ENCODE measurements around the gene HOXB5.
A peak's percentile ranks its signal among the peaks of the same experiment; 100 is the strongest.

Gene HOXB5

DNA sequence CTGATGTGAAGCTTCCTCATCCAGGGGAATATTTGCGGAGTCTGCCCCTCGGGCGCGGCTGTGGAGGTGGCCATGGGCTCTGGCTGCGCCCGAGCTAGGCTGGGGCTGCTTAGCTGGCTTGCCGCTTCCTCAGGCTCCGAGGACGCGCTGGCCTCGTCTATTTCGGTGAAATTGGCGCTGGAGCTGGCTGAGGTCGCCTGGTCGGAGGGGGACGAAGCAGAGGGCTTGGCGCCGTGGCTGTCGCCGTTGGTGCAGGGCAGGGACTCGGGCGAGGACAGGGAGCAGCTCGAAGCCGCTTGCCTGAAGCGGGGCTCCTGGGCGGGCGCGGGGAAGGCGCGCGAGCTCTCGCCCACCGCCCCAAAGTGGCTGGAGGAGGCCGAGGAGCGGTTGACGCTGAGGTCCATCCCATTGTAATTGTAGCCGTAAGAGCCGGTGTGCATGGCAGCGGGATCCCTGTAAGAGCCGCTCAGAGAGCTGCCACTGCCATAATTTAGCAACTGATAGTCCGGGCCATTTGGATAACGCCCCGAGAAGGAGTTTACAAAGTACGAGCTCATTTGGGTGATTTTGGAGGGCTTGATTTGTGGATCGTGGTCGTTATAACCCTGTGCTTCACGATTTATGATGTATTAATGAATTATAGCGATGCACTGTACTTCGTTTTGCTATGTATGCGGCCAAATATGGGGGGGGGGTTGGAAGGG, at the start of gene HOXB5:
HOXB5 (minus strand) TSS at position 654 of the 704 bp plus-strand sequence; CDS start at position 557, 97 bp downstream.
- Mint-ChIP-seq H3K27ac (no peak within 1 kb of the TSS), H3K4me1 (ENCODE audit: low read depth) (peaks cover 49% of the 10 kb centered on the region), H3K4me3 (peak within 1 kb of the TSS; percentile 78), H3K27me3 (peaks cover 88% of the 10 kb centered on the region), H3K9me3 (no peaks in the 10 kb centered on the region), H3K36me3 (ENCODE audit: low read depth) (no peaks in the 10 kb centered on the region)

DNA sequence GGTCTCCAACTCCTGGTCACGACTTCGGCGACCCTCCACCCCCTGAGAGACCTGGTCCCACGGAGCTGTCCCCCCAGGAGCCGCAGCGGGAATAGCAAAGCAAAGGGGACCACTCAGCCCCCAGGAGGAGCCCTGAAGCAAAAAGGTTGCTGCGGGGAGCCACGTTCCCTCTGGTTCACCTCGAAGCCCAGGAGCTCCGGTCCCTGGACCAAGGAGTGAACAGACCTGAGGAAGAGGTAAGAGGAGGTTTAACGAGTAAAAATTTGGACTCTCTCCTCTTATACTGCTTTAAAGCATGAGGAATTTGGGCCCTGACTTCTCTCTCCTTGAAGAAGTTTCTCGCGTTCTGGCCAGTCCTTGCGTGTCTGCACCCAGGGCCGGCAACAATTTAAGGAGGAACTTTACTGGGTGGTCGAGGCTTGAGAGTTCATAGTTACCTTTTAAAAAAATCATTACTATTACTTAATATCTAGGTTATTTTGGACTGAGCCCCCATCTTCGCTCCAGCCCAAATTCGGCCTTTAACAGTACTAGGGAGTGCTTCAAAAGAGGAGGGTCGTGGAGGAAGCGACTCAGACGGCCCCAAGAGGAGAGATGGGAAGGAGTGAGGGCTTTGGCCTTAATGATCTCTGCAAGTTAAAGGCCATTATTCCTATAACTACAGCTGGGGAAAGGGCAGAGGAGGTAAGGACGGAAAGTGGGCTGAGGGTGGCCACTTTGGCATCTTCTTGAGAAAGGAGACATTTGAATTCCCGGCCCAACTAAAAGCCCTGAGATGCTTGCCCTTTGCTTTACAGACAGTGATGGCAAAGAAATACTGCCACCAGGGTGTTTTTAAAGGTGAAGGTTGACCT, 49.5 kb upstream of the HOXB5 start:
- Mint-ChIP-seq H3K4me1 (ENCODE audit: low read depth) (peaks cover 21% of the 10 kb centered on the region), H3K27ac (no peak overlapping the region), H3K9me3 (no peaks in the 10 kb centered on the region), H3K27me3 (peaks cover 88% of the 10 kb centered on the region), H3K36me3 (ENCODE audit: low read depth) (no peaks in the 10 kb centered on the region), H3K4me3 (no peak overlapping the region)

DNA sequence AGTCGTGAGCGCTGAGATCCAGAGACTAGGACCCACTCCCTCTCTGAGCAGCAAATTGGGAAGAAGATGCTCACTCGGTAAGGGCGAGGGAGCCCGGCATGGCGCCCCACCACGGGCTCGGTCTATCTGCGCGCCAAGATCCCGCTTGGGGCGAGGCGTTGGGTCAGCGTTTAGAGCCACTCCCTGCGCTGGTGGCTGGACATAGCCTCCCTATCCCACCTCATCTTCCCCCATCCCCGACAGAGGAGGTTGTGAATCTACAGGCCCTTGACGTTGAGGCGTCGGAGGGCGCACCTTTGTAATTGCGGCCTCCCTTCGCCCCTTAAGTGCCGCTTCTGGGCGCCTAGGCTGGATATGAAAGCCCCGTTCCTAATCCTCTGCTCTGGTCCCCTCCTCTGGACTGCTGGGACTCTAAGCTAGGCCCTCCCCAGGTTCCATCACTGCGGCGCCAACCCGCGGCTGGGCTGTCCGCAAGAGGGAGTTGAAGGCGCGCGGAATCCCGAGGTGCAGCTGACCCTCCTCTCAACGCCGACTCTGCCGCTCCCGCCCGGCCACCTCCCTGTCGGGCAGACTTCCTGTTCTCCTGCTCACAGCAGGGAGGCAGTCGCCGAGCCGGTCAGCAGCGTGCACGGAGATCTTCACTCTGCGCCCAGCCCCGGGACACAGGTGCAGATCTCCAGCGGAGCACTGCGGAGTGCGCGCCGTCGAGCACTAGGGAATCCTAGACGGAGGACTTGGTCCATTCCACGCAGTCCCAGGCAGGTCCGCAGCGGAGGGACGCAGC, 48.7 kb upstream of the HOXB5 start:
- H3K4me3 Mint-ChIP-seq = no peak overlapping the region
- peaks cover 17% of the 10 kb centered on the region for H3K4me1 Mint-ChIP-seq (ENCODE audit: low read depth)
- peaks cover 89% of the 10 kb centered on the region for H3K27me3 Mint-ChIP-seq
- no peaks in the 10 kb centered on the region for H3K9me3 Mint-ChIP-seq
- no peaks in the 10 kb centered on the region for H3K36me3 Mint-ChIP-seq (ENCODE audit: low read depth)
- no peak overlapping the region for H3K27ac Mint-ChIP-seq

DNA sequence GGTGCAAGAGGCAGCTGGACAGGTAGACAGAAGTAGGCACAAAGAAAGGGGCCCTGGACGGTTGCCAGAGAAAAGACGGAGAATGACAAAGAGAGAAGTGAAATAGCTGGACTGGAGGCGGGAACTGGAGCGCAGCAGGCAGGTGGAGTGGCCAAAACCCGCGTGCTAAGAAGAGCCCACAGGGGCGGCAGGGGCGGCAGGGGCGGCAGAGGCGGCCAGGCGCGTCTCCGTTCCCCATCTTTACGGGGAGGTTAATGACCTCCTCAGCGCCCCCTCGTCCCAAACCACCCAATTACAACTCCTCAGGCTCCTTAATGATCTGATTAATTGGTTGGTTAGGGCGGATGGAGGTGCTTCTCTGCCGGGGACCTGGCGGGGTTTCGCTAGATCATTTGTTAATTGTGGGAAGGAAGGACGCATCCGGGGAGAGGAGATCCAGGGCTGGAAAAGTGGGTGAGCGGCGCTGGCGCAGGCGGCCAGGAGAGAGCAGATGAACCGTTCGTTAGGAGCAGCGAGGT, 48.0 kb upstream of the HOXB5 start:
- peaks cover 15% of the 10 kb centered on the region for H3K4me1 Mint-ChIP-seq (ENCODE audit: low read depth)

DNA sequence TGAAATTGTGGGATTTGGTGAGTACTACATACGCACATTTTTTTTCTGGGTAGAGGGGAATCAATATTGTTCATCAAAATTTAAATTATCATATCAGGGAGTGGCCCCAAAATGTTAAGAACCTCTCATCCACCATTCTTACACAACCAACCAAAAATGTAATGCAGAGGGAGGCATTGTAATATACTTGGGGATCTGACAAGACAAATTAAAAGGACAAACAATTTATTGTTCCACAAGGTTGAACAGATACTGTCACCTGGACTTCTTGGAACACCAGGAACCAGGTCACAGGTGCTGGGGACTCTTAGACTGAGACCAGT, 47.2 kb upstream of the HOXB5 start:
- Mint-ChIP-seq H3K27ac (no peak overlapping the region), H3K36me3 (ENCODE audit: low read depth) (no peaks in the 10 kb centered on the region), H3K27me3 (peaks cover 94% of the 10 kb centered on the region), H3K9me3 (no peaks in the 10 kb centered on the region), H3K4me3 (no peak overlapping the region), H3K4me1 (ENCODE audit: low read depth) (peaks cover 11% of the 10 kb centered on the region)

More for the DNA sequence above, 48.0 kb upstream of the HOXB5 start:
- H3K4me3 Mint-ChIP-seq = no peak overlapping the region
- H3K27me3 Mint-ChIP-seq = peaks cover 92% of the 10 kb centered on the region
- H3K36me3 Mint-ChIP-seq (ENCODE audit: low read depth) = no peaks in the 10 kb centered on the region
- no peaks in the 10 kb centered on the region for H3K9me3 Mint-ChIP-seq
- H3K27ac Mint-ChIP-seq = no peak overlapping the region

DNA sequence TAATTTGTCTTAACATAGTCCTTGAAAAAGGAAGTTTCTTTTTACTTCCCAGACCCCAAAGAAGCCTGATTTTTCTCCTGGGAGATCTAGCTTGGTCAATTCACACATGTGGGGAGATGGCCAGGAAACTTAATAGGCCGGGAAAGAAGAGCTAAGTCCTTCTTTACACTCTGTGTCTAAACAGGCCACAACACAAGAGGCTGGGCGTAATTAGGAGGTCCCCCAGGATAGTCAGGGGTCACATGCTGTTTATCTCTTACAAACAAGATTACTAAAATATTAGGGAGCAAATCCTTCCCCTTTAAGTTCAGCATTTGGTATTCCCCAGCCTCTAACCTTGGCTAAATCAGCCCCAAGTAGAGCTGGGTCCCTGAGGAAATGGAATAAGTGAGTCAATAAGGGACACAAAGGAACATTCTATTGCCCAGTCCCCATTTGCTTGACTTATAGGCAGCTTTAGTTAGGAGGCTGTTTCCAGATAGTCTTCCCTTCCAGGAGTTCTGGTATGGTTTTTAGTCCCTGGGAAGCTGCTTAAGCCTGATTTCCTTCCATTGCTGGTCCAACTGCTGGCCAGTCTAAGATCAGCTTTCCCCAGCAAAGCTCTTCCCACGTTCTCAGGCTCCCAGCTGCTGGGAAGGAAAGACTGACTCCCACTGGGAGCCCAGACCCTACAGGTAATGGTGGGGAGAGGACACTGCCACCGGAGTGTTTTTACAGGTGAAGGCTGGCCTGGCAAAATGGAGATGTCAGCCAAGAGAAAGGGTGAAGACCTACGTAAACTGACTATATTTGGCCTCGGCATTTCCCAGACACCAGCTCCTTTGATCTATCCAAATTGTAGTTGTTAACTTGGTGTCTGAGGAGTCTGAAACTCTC, 46.6 kb upstream of the HOXB5 start:
- Mint-ChIP-seq H3K9me3 (no peaks in the 10 kb centered on the region), H3K4me1 (ENCODE audit: low read depth) (peaks cover 6% of the 10 kb centered on the region), H3K27me3 (peaks cover 94% of the 10 kb centered on the region), H3K36me3 (ENCODE audit: low read depth) (no peaks in the 10 kb centered on the region), H3K27ac (no peak overlapping the region), H3K4me3 (no peak overlapping the region)

DNA sequence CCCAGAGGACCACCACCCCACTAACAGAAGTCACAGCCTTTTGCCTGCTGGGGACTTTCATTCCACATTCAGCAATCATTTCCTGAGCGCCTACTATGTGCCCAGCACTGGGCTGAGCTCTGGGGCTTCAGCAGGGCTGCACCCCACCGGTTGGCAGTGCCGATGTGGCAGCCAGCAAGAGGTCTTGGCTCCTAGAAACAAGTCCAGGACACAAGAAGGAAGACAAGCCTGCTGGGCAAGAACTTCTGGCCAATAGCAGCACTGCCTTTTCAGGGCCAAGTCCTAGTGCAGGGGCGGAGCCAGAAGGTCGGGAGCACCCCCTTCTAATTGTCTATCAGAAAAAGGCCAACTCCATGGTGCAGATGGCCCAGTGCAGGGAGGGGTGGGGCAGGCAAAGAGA, 45.6 kb upstream of the HOXB5 start:
- Mint-ChIP-seq H3K36me3 (ENCODE audit: low read depth) (no peaks in the 10 kb centered on the region), H3K4me1 (ENCODE audit: low read depth) (peaks cover 10% of the 10 kb centered on the region), H3K27me3 (peaks cover 94% of the 10 kb centered on the region), H3K27ac (no peak overlapping the region), H3K9me3 (no peaks in the 10 kb centered on the region), H3K4me3 (no peak overlapping the region)

DNA sequence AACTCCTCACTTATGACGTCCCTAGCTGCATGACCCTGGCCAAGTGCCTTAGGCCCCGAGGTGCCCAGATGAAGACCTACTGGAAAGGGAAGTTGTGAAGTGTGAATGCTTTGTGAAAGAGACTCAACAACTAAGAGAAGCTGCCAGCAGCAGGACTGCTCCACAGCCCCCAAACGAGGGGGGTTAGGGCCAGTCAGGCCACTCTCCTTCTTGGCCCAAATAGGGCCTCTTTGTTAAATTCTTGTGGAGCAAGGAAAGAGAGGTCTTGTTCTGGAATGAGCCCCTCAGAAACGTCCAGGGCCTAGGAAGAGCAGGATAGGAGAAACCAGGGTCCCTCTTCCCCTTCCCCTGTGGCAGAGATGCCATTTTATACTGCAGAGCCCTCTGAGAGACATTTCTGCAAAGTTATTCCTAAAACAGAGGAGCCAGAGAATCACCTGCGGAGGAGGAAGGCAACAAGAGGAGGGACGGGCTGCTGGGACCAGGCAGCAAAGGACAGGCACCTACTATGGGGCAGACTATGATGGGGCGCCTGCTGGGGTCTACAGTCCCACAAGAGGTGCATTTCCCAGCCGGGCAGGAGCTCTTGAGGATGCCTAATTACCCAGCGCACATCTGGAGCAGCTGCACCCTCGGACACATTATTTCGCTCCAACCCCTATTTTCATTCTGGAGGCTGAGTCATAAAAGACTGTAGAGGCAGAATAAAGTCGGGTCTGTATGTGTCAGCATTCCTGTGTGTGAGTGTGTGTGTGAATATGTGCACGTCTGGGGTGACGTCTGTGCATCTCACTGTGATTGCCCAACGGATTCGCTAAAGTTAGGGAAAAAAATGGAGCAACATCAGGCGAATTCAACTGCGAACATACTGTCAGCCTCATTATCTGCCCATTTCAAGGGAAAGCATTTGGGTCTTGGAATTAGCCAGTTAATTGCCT, 44.0 kb upstream of the HOXB5 start:
- H3K36me3 Mint-ChIP-seq (ENCODE audit: low read depth) = peaks cover 4% of the 10 kb centered on the region
- no peak overlapping the region for H3K4me3 Mint-ChIP-seq
- no peaks in the 10 kb centered on the region for H3K9me3 Mint-ChIP-seq
- H3K27ac Mint-ChIP-seq = no peak overlapping the region
- H3K27me3 Mint-ChIP-seq = peaks cover 89% of the 10 kb centered on the region
- peaks cover 18% of the 10 kb centered on the region for H3K4me1 Mint-ChIP-seq (ENCODE audit: low read depth)

DNA sequence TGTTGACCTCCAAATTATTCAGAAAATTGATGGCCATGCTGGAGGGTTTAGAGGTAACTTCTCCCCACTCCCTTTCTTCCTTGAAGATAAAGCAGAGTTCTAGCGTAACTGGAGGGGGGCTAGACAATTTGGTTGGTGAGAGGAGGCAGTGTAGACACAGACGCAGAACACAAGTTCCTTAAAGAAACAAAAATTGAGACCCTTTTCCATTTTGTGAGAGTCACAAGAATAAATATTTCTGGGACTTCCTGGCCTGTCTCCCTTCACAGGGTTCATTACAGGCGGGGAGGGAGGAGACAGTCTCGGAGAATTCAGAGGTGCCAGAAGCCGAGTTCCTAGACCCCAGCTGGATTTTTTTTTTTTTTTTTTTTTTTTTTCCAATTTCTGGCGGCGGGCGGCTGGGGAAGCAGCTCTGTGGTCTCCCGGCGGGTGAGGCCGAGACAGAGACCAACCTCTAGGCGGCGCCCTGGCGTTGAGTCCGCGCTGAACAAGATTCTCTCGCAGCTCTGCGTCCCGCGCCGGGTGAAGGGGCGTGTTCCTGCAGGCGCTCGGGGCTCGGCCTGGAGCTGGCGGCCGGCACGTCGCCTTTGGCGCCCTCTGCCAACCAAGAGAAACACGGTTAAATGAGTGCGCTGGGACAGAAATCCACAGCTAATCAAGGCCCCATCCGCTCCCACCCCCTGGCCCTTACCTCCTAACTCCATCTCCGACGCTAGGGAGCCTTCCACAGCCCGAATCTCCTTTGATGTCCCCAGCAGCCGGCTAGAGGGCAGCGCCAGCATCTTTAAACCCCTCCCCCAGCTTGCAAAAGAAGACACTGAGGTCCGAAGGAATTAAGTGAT, 42.8 kb upstream of the HOXB5 start:
- Mint-ChIP-seq H3K27me3 (peaks cover 90% of the 10 kb centered on the region), H3K27ac (no peak overlapping the region), H3K4me3 (no peak overlapping the region), H3K36me3 (ENCODE audit: low read depth) (peaks cover 4% of the 10 kb centered on the region), H3K9me3 (no peaks in the 10 kb centered on the region), H3K4me1 (ENCODE audit: low read depth) (peaks cover 14% of the 10 kb centered on the region)

DNA sequence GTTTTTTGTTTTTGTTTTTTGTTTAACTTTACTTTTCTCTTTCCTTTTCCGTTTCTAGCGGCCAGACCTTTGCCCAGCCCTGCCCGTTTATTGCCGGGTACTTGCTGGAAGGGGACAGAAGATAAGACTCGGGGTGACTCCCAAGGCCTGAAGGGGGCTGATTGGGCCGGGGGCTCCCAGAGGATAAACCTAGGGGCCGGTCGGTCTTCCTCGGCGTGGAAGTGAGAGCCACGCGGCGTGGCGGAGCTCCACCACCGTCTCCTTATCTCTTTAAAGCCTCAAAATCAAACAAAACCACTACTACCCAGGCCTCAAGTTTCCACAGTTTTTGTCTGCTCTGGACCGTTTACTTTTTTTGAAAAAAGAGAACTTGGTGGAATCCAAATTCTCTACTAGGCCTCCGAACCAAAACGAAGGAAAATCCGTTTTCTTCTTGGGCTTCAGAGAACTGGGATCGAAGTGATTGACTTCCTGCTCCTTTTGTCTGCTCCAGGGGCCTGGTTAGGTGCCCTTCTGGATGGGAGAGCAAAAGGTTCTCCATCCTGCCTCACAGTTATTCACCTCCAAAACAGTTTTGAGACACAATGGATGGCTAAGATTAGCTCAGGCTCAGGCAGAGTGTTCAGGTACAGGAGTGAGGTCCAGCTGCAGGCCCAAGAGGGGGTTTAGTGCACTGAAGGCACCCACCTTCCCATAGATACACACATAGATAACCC, 41.1 kb upstream of the HOXB5 start:
- Mint-ChIP-seq H3K4me3 (peak overlapping the region; percentile 57), H3K36me3 (ENCODE audit: low read depth) (peaks cover 4% of the 10 kb centered on the region), H3K27me3 (peaks cover 93% of the 10 kb centered on the region), H3K4me1 (ENCODE audit: low read depth) (peaks cover 14% of the 10 kb centered on the region), H3K27ac (no peak overlapping the region), H3K9me3 (no peaks in the 10 kb centered on the region)

DNA sequence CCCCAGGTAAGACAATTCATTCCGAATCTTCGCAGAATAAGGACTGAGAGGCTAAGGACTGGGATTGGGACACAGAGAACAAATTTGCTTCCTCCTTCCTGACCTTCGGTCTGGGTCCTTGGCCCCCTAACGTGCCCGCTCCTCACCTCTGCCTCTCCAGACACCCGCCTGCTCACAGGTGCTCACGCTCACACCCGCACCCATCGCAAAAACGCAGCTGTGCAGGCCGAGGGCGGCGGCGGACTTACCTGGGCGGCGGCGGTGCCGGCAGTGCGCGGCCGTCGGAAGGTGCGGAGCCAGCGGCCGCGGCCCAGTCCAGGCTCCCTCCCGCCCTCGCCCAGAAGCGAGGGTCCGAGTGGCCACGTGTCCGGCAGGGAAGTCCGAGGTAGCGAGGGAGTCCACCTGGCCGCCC, 39.7 kb upstream of the HOXB5 start:
- Mint-ChIP-seq H3K4me3 (peak overlapping the region; percentile 57), H3K27ac (no peak overlapping the region)

DNA sequence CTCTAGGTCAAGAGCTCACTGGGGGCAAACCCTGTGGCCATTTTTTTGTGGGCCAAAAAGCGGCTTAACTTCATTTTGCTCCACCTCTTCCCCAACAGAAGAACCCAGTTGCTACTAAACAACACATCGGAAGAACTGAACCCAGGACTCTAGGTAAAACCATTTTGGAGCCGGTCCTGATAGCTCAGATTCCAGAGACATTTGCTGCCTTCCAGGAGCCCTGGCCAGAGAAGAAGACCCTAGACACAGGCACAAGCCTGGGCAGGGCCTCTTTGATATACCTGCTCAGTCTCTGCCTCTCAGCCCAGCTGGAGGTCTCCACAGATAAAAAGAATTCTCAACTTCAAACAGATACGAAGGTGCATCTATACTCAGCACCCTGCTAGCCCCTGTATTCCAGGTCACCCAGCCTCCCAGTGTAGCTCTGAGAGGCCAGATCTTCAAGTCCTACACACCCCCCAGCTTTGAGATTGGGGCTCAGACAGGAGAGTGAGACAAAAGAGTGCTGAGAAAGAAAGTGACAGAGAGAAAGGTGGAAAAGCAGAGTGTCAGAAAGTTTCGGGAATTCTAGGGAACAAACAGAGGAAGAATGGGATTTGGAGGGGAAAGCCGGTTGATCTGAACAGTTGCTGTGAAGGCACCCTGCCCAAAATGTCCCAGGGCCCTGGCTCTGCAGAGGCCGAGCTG, 39.1 kb upstream of the HOXB5 start:
- peaks cover 94% of the 10 kb centered on the region for H3K27me3 Mint-ChIP-seq
- H3K27ac Mint-ChIP-seq = no peak overlapping the region
- no peaks in the 10 kb centered on the region for H3K9me3 Mint-ChIP-seq

More for the DNA sequence above, 39.7 kb upstream of the HOXB5 start:
- Mint-ChIP-seq H3K27me3 (peaks cover 94% of the 10 kb centered on the region), H3K36me3 (ENCODE audit: low read depth) (peaks cover 4% of the 10 kb centered on the region), H3K4me1 (ENCODE audit: low read depth) (peaks cover 14% of the 10 kb centered on the region), H3K9me3 (no peaks in the 10 kb centered on the region)

More for the DNA sequence above, 39.1 kb upstream of the HOXB5 start:
- Mint-ChIP-seq H3K4me3 (peak overlapping the region; percentile 52), H3K36me3 (ENCODE audit: low read depth) (peaks cover 4% of the 10 kb centered on the region), H3K4me1 (ENCODE audit: low read depth) (peaks cover 14% of the 10 kb centered on the region)

Data from stimulated activated naive CD8-positive, alpha-beta T cell treated with anti-CD3 and anti-CD28 coated beads, Interleukin-15, Interleukin-2, amounts not matched to agents 100 ng/mL and 50 ng/mL, for 24 hours (primary cell).